Measurements from ENCODE around the gene MORC2. TPM values are rescaled to one million over a fixed set of nuclear protein-coding genes. Genes with fewer than 3 reads are reported as not detected.

The MORC2 gene
- total RNA-seq, 4 donors from 2014 or later: 20.2 to 31.2 (median 27.7) TPM

GRCh38 chr22:30877662-30878515 lies 90.7 kb downstream of the MORC2 start:
- intact Hi-C loops (cut with DNase I; ENCODE audit: low total_unique reads) (no loop called here), in situ Hi-C loops (cut with MboI; ENCODE audit: low sequenced_read_pairs in 4 of 4) (no loop called here)
- no peaks in the 10 kb centered on the region for H3K27me3 ChIP-seq
- ATAC-seq (no peak), DNase-seq (no peak)
- no peaks in the 10 kb centered on the region for H3K36me3 ChIP-seq
- no peak overlapping the region for H3K27ac ChIP-seq
- peaks cover 15 to 17% of the 10 kb centered on the region in 2 donors for H3K4me1 ChIP-seq
- no peak overlapping the region for H3K4me3 ChIP-seq
- H3K9me3 ChIP-seq: no peaks in the 10 kb centered on the region
- TF ChIP-seq CTCF (IDR thresholded peaks at IDR 0.05 in 4 of 5, conservative IDR thresholded peaks at IDR 0.05 in 1 of 5) (no peak), POLR2A (IDR thresholded peaks at IDR 0.05) (no peak)

GRCh38 chr22:30876915-30877553 lies 91.5 kb downstream of the MORC2 start:
- no peaks in the 10 kb centered on the region for H3K9me3 ChIP-seq
- no peak overlapping the region for H3K27ac ChIP-seq
- no peak overlapping the region for H3K4me3 ChIP-seq
- DNase-seq (peak in 1 of 2 donors; percentile 3), ATAC-seq (no peak)
- in situ Hi-C loops (cut with MboI; ENCODE audit: low sequenced_read_pairs in 4 of 4): no loop called here
- intact Hi-C loops (cut with DNase I; ENCODE audit: low total_unique reads): no loop called here
- peaks cover 15 to 17% of the 10 kb centered on the region in 2 donors for H3K4me1 ChIP-seq
- TF ChIP-seq POLR2A (IDR thresholded peaks at IDR 0.05): no peak
- H3K36me3 ChIP-seq: no peaks in the 10 kb centered on the region
- H3K27me3 ChIP-seq: no peaks in the 10 kb centered on the region

GRCh38 chr22:30876221-30876751 lies 92.3 kb downstream of the MORC2 start:
- Histone ChIP-seq H3K36me3 (no peaks in the 10 kb centered on the region), H3K27ac (peak overlapping the region; percentile 48 to 72 (median 62)), H3K4me1 (peaks cover 15 to 17% of the 10 kb centered on the region in 2 donors), H3K9me3 (no peaks in the 10 kb centered on the region), H3K4me3 (no peak overlapping the region), H3K27me3 (no peaks in the 10 kb centered on the region)
- in situ Hi-C loops (cut with MboI; ENCODE audit: low sequenced_read_pairs in 4 of 4): no loop called here
- TF ChIP-seq POLR2A (IDR thresholded peaks at IDR 0.05) (no peak), CTCF (IDR thresholded peaks at IDR 0.05 in 4 of 5, conservative IDR thresholded peaks at IDR 0.05 in 1 of 5) (no peak)
- intact Hi-C loops (cut with DNase I; ENCODE audit: low total_unique reads): no loop called here
- ATAC-seq: no peak
- no peak for DNase-seq

- intact Hi-C loops (cut with DNase I; ENCODE audit: low total_unique reads): no loop called here
- ATAC-seq: peak; percentile 97
- no peaks in the 10 kb centered on the region for H3K36me3 ChIP-seq
- H3K9me3 ChIP-seq: no peaks in the 10 kb centered on the region
- no peaks in the 10 kb centered on the region for H3K27me3 ChIP-seq
- no peak overlapping the region for H3K4me3 ChIP-seq
- DNase-seq: peak; percentile 85 to 97
- peaks cover 15 to 17% of the 10 kb centered on the region in 2 donors for H3K4me1 ChIP-seq
- TF ChIP-seq POLR2A (IDR thresholded peaks at IDR 0.05): no peak
- peak in 1 of 5 experiments; percentile 9 for TF ChIP-seq CTCF (IDR thresholded peaks at IDR 0.05 in 4 of 5, conservative IDR thresholded peaks at IDR 0.05 in 1 of 5)
- in situ Hi-C loops (cut with MboI; ENCODE audit: low sequenced_read_pairs in 4 of 4): no loop called here
- peak overlapping the region; percentile 68 to 75 (median 71) for H3K27ac ChIP-seq
Observed at GRCh38 chr22:30875481-30876215, 92.9 kb downstream of the MORC2 start.

Other genes starting within 250 kb of the MORC2 start
- 10 to 100 TPM; 14.3 to 23.9 (median 15.8) TPM for gene TUG1, start 491 bp upstream of the MORC2 start, total RNA-seq
- 100 to 1,000 TPM in 1 of 4 donors, 10 to 100 TPM in 3; 39.5 to 104 (median 45.3) TPM for gene SMTN, start 112.5 kb upstream of the MORC2 start, total RNA-seq
- 100 to 1,000 TPM; 144 to 184 (median 157) TPM for gene SELENOM, start 138.8 kb upstream of the MORC2 start, total RNA-seq
- gene INPP5J, start 154.2 kb upstream of the MORC2 start, total RNA-seq: under 1 TPM; 0.15 to 0.33 (median 0.28) TPM
- not detected for gene PLA2G3, start 171.7 kb upstream of the MORC2 start, total RNA-seq
- 10 to 100 TPM; 23.8 to 28.1 (median 27.6) TPM for gene RNF185, start 191.4 kb upstream of the MORC2 start, total RNA-seq
- 10 to 100 TPM in 1 of 4 donors, 1 to 10 TPM in 3; 4.0 to 12.6 (median 7.1) TPM for gene LIMK2, start 243.5 kb upstream of the MORC2 start, total RNA-seq

All from gastrocnemius medialis (tissue), 4 donors.